GM04504 (cell line): ENCODE results near the gene ZFP1.
"Not testable (repeated sequence)": the region's sequence is repeated elsewhere in the genome, so short reads cannot be mapped to it uniquely, and the experiment has no call there.

Experiments
- DNase-seq: peaks from one replicate; pipeline ENCODE4 v3.0.0-alpha.2; 2012; ENCODE audit warnings: low read depth

The ZFP1 gene

DNA sequence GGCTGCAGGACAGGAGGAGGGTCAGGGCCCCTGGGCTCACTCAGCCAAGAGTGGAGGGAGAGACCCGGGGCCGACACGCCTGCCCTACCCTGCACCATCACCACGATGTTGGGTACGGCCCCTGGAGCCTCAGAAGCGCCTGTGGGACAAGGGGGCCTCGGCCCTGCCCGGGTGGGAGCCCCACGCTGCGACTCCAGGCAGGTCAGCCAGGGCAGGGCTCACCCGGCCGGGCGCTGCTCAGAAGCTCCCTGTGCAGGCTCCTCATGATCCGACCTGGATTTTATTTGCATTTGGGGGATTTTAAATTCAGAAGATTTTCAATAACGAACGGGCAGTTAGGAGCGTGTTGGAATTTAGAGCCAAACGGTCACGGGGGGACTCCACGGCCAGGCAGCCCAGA lies 56.6 kb downstream of the ZFP1 start:
- not testable (repeated sequence) for DNase-seq

DNA sequence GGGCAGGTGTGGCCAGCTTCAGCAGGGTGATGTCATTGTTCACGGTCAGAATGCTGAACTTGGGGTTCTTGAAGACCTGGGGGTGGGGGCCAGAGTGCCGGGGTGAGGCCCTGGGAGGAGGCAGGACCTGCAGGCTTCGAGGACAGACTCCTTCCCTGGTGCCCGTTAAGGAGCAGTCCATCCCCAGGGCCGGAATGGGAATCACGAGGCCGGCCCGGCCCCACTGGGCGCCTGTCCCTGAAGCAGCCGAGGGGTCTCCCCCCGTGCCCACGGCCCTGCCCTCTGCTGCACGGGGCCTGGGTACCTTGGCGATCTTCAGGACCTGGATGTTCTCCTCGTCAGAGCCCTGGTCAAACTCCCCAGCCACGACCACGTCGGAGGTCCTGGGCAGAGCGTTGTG lies 57.1 kb downstream of the ZFP1 start:
- not testable (repeated sequence) for DNase-seq

DNA sequence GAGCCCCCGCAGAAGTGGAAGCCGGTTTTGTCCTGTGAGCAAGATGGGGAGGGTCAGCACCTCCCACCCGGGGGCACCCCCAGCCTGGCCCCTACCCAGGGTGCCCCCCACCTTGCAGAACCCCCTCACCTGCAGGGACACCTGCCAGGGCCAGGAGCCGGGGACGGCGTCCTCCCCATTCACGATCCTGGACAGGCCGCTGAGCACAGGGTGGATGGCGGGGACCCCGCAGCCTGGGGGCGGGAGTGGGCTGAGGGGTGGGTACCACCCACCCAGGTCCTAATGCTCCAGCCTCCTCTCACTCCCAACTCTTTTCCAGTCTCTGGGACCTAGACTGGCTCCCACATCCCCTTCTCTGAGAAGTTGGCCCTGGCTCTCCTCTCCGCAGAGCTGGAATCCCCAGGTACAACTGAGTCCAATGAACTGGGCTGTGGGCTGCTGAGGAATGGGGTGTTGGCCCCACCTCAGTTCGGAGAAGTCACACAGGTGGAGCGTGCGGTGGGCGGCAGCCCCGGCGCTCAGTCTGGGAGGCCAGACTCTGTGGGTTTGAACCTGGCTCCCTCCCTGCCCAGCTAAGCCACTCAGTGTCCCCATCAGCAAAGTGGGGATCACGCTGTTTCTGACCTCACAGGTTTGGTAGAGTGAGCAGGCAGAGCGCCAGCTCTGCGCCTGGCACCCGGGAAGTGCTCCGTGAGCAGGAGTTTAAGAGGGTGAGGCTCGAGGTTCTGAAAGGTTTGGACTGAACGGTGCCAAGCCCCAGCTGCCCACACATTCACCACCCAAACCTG lies 57.8 kb downstream of the ZFP1 start:
- not testable (repeated sequence) for DNase-seq

DNA sequence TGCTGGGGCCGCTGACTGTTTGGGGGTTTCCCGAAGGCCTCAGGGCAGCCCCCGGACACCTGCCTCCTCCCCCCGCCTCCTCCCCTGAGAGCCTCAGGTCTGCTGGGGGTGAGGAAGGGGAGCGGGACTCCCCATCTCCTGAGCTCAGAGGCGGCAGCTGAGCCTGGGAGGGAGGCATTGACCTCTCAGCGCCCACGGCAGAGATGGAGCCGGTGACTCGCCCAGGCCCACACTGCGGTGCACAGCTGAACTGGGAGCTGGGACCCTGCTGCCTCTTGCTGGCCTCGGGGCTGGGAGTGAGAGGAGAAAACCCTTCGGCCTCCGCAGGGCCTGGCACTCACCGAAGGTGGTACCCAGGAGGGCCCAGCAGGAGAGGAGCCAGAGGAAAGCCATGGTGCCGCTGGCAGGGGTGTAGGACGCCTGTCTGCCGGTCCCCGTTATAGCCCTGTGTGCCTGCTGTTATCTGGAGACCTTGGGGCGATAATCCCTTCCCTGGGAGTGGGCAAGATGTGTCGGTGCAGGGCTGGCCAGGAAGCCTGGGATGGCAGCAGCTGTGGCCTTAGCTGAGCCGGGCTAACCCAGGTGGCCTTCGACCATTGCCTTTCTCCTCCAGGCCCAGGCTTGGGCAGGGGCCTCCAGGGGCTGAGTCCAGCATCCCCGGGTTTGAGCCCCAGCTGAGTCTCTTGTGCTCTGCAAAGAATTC lies 58.6 kb downstream of the ZFP1 start, which contains the start of gene CTRB2:
Gene CTRB2 (minus strand): TSS at position 413 of the 703 bp plus-strand sequence. CDS start 20 bp downstream, at position 393.
- no peak for DNase-seq

DNA sequence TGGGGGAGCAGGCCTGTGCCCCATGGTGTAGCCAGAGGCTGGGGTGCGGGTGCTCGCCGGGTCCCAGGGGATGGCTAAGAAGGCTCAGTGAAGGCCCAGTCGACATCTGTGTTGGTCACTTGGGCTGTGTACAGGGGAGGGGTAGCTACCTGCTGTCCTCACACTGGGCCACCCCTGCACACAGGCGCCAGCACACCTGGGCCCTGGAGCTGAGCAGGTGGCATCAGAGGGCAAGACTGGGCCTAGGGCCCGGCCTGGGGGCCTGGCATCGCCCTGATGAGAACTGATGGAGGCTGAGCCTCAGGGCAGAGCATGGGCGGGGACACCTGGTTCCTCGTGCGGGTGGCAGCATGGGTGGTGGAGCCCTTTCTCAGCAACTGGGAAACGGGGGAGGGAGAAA lies 59.5 kb downstream of the ZFP1 start:
- DNase-seq, result no peak

DNA sequence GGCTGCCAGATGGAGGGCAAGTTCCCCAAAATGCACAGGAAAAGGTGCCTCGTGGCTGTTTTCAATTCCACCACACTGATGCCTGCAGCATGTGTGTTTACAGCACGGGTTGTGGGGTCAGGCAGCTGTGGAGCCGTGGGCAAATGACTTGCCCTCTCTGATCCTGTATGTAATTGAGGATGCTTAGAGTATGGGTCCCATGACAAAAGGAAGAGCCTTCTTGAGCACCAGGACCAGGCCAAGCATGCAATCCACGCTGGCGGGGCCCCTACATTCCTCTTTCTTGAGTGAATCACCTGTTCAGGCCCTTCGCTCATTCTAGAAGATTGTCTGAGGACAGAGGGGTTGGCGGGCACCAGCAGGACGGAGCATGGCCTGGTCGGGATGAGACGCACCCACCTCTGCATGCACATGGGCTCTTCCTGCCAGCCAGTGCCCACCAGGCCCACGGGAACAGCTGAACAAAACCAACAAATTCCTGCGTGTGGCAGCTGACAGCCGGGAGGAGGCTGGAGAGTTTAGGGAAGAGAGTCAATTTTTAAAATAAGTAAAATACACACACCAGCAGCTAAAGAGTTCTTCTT lies 60.0 kb downstream of the ZFP1 start:
- no peak for DNase-seq

DNA sequence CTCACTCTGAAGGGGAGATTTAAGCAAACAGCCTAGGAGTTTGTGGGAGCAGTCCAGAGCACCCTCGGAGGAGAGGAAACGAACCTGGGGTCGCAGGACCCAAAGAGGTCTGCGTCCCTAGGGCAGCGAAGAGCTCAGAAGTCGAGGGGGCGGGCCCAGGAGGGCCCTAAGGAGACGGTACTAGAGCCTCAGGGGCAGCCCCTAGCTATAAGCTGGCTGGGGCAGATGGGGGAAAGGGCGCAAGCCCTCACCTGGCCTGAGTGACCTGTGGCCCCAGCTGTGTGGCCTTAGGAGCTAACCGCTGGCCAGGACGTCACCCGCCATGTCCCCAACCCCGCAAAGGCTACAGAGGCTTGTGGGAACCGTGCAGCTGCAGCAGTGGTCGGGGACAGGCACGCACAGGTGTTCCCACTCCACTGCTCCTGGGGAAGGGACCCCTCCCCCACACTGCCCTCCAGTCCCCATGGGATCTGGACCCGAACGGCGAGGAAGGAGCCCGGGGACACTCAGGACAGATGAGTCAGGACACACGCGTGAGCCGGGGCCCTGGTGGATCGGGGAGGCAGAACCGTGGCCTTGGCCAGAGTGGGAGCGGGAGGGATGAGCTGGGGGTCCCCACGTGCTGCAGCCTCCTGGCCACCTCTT lies 60.7 kb downstream of the ZFP1 start:
- DNase-seq, result no peak

DNA sequence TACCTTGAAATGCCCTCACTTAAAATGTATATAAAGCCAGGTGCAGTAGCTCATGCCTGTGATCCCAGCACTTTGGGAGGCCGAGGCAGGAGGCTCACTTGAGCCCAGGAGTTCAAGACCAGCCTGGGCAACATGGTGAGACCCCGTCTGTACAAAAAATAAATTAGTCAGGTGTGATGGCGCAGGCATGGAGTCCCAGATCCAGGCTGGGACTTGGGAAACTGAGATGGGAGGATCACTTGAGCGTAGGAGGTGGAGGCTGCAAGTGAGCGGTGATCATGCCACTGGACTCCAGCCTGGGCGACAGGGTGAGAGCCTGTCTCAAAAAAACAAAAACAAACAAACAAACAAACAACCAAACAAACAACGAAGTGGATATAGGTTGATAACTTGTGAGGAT lies 61.2 kb downstream of the ZFP1 start:
- not testable (repeated sequence) for DNase-seq

DNA sequence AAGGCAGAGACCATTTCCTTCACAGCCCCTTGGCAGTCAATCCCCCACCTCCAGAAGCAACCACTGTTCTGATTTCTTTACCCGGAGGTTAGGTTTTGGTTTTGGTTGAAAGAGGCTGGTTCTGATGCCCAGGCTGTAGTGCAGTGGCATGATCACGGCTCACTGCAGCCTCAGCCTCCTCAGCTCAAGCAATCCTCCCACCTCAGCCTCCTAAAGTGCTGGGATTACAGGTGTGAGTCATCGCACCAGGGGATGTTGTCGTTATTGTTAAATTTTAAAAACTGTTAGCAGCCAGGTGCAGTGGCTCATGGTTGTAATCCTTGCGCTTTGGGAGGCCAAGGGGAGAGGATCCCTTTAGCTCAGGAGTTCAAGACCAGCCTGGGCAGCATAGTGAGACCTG lies 61.6 kb downstream of the ZFP1 start:
- DNase-seq, result no peak

DNA sequence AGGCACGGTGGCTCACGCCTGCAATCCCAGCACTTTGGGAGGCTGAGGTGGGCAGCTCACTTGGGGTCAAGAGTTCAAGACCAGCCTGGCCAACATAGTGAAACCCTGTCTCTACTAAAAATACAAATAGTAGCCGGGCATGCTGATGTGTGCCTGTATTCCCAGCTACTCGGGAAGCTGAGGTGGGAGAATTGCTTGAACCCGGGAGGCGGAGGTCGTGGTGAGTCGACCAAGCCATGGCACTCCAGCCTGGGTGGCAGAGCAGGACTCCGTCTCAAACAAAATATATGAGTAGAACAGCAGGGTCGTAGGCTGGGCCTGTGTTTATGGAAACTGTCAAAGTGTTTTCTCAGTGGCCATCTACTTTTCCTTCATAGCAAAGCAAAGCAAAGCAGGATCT lies 63.0 kb downstream of the ZFP1 start:
- not testable (repeated sequence) for DNase-seq

DNA sequence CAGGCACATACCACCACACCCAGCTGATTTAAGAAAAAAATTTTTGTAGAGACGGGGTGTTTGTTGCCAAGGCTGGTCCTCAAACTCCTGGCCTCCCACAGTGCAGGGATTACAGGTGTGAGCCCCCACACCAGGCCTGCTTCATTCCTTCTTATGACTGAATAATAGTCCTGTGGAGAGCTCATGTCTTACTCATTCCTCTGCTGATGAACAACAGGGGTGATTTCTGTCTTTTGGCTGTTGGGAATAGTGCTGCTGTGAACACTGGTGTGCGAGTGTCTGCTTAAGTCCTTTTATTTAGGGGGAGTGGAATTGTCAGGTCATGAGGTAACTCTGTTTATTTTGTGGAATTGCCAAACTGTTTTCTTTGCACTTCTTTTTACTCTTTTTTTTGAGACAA lies 67.8 kb downstream of the ZFP1 start:
- DNase-seq, result no peak

DNA sequence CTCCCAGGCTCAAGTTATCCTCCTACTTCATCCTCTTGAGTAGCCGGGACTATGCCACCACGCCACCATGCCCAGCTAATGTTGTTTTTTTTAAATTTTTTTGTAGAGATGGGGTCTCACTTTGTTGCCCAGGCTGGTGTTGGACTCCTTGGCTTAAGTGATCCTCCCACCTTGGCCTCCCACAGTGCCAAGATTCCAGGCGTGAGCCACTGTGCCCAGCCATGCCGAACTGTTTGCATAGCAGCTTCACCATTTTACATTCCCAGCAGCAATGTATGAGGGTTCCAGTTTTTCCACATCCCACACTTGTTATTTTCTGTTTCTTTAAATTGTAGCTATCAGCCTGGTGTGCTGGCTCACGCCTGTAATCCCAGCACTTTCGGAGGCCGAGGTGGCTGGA lies 68.3 kb downstream of the ZFP1 start:
- no peak for DNase-seq

DNA sequence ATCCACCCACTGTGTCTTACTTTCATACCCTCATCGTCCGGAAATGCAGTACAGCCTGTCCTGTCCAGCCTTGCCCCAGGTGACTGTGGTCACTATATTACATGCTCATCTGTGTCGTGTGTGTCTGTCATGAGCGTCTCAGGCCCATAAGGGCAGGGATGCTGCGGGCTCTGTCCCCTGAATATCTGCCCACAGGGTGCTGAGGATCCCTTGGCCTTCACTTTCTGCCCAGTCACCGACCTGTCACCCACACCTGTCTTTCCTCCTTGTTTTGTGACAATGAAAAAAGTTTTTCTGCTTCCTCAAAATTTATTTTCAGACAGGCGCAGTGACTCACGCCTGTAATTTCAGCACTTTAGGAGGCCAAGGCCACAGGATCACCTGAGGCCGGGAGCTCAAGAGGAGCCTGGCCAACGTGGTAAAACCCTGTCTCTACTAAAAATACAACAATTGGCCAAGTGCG lies 69.1 kb downstream of the ZFP1 start:
- DNase-seq, result no peak

DNA sequence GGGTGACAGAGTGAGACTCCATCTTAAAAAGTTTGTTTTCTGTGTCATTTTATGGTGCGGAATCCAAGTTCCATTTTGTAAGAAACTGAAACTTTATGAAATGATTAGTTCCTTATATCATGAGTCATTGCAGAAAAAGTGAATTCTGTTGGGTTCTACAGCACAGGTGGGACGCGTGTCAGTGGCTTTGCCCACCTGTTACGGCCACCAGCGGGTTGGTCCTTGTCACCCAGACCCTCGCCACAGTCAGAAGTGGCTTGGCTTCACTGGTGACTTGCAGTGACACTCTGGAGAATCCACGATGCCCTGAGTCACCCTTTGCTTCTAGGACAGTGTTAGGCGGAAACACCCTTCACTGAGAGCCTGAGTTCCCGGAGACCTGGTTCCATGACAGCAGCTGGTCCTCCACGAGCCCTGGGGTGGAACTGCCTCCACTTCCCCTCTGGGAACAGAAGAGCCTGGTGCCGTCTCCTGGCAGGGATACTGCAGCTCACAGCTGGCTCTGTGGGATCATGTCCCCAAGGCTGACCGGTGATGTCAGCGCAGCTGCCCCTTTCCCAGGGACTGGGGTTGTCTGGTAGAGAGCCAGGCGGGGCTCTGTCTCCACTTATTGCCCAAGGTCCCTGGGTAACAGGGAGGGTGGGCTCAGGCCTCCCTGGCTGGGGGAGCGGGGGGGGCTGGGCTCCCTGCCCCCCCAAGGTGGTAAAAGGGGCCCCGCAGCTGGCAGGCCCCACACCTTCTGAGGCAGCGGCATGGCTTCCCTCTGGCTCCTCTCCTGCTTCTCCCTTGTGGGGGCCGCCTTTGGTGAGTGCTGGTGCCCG lies 70.1 kb downstream of the ZFP1 start, which contains the start of gene CTRB1:
Gene CTRB1 (plus strand): TSS at position 733 of the 821 bp plus-strand sequence. CDS start 20 bp downstream, at position 753.
- no peak for DNase-seq

DNA sequence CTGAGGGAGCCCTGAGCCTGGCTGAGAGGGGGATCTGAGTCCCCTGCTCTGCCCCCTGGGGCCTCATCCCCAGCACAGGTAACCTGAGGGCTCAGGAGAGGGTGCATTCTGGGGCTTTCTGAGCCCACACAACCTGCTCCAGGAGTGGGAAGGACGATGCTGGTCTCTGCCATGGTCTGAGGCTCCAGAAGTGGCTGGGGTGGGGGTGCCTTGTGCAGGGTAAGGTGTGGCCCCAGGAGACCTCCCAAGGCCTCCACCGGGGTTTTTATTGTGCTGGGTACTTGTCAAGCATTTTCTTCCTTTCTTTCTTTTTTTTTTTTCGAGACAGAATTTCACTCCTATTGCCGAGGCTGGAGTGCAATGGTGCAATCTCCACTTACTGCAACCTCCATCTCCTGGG lies 70.8 kb downstream of the ZFP1 start:
- no peak for DNase-seq

DNA sequence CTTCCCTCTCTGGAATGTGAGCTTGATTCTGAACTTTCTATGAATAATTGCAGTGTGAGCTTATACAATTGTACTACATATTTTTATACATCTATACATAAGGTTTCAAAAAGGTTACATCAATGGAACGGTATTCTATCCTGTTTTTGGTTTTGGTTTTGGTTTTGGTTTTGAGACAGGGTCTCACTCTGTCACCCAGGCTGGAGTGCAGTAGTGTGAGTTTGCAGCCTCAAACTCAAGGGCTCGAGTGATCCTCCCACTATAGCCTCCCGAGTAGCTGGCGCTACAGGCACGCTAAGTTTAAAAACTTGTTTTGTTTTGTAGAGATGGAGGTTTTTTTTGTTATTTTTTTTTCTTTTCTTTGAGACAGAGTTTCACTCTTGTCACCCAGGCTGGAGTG lies 71.5 kb downstream of the ZFP1 start:
- DNase-seq, result no peak
